ENCODE results near the gene PCED1B. TPM values are rescaled to one million over a fixed set of nuclear protein-coding genes. Genes with fewer than 3 reads are reported as not detected.
"Not testable (repeated sequence)": the region's sequence is repeated elsewhere in the genome, so short reads cannot be mapped to it uniquely, and the experiment has no call there.

PCED1B gene
- total RNA-seq, 1 experiment from 2014 or later, result 22.8 TPM

DNA sequence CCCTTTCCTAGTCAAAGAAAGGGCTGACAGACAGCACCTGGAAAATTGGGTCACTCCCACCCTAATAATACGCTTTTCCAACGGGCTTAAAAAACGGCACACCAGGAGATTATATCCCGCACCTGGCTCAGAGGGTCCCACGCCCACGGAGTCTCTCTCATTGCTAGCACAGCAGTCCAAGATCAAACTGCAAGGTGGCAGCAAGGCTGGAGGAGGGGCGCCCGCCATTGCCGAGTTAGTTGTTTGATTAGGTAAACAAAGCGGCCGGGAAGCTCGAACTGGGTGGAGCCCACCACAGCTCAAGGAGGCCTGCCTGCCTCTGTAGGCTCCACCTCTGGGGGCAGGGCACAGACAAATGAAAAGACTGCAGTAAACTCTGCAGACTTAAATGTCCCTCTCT lies 22.5 kb upstream of the PCED1B start:
- not testable (repeated sequence) for H3K27ac ChIP-seq (ENCODE audit: low read length); H3K27me3 ChIP-seq (ENCODE audit: low read length); H3K4me3 ChIP-seq (ENCODE audit: low read length); H3K4me1 ChIP-seq (ENCODE audit: low read length); H3K36me3 ChIP-seq (ENCODE audit: insufficient read depth, low read length); H2AFZ ChIP-seq (ENCODE audit: low read length); H3K9ac ChIP-seq (ENCODE audit: low read length); H3K79me2 ChIP-seq (ENCODE audit: low read length); H4K20me1 ChIP-seq (ENCODE audit: insufficient read depth, low read depth, low read length); DNase-seq; H3K4me2 ChIP-seq (ENCODE audit: low read depth, low read length, poor library complexity, severe bottlenecking); H3K9me3 ChIP-seq (ENCODE audit: low read length); H3K9me2 ChIP-seq (replicated peaks; ENCODE audit: insufficient read depth, low read length)

GRCh38 chr12:47058640-47059039 lies 20.8 kb upstream of the PCED1B start:
- H3K9me2 ChIP-seq (replicated peaks; ENCODE audit: insufficient read depth, low read length); H3K9ac ChIP-seq (ENCODE audit: low read length); H3K4me1 ChIP-seq (ENCODE audit: low read length); H3K4me3 ChIP-seq (ENCODE audit: low read length); H3K9me3 ChIP-seq (ENCODE audit: low read length); H3K27ac ChIP-seq (ENCODE audit: low read length); DNase-seq; H4K20me1 ChIP-seq (ENCODE audit: insufficient read depth, low read depth, low read length); H2AFZ ChIP-seq (ENCODE audit: low read length); H3K36me3 ChIP-seq (ENCODE audit: insufficient read depth, low read length); H3K79me2 ChIP-seq (ENCODE audit: low read length); H3K4me2 ChIP-seq (ENCODE audit: low read depth, low read length, poor library complexity, severe bottlenecking); H3K27me3 ChIP-seq (ENCODE audit: low read length): not testable (repeated sequence)

DNA sequence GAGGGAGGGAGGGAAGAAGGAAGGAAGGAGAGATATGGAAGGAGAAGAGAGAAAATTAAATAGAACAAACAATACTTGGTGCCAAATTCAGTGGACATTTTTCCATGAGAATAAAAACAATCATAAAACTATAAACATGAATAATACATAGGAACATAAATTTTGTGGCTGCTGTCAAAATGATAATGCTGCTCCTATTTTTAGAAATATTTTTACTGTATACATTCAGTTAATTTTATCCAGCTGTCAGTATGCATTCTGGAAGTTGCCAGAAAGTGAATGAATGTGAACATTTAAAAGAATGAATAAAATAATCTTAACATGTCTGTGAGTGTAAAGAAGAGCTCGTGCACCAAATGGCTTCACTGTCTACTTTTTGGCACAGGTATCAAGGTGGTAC lies 13.9 kb upstream of the PCED1B start:
- no peaks in the 10 kb centered on the region for H3K4me1 ChIP-seq (ENCODE audit: low read length)
- no peaks in the 10 kb centered on the region for H3K36me3 ChIP-seq (ENCODE audit: insufficient read depth, low read length)
- no peaks in the 10 kb centered on the region for H4K20me1 ChIP-seq (ENCODE audit: insufficient read depth, low read depth, low read length)
- H3K4me3 ChIP-seq (ENCODE audit: low read length), result no peak overlapping the region
- H3K9me2 ChIP-seq (replicated peaks; ENCODE audit: insufficient read depth, low read length), result no peaks in the 10 kb centered on the region
- no peak overlapping the region for H3K4me2 ChIP-seq (ENCODE audit: low read depth, low read length, poor library complexity, severe bottlenecking)
- H3K9me3 ChIP-seq (ENCODE audit: low read length), result no peaks in the 10 kb centered on the region
- no peaks in the 10 kb centered on the region for H3K27me3 ChIP-seq (ENCODE audit: low read length)
- no peak overlapping the region for H2AFZ ChIP-seq (ENCODE audit: low read length)
- no peak for DNase-seq
- no peak overlapping the region for H3K9ac ChIP-seq (ENCODE audit: low read length)
- no peaks in the 10 kb centered on the region for H3K79me2 ChIP-seq (ENCODE audit: low read length)
- no peak overlapping the region for H3K27ac ChIP-seq (ENCODE audit: low read length)

DNA sequence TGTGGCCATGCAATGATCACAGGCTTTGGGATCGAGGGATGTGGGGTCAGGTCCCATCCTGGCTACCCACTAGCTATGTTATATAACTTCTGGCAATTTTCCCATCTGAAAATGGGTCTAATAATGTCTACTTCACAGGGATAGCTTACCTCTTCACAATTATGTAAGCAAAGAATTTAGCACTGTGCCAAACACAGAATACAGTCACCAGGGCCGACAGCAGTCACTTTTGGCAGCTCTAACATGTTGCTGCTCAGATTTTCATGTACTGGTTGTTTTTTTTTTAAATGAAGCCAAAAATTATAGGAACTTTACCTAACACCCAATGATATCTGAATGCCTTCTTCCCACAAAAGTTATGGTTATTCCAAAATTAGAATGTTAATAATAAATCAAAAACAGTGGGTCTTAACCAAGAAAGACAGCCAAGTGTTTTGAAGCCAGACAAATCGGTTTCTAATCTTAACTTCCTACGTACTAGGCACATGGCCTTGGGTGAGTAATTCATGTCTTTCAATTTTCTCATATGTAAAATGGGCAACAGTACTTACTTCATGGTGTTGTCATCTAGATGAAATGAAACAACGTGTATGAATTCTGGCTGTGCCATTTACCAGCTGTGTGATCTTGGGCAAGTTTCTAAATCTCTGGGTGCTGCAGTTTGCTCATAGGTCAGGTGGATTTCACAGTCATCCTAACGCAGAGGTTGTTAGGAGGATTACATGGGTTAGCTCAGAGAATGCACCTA lies 13.0 kb upstream of the PCED1B start:
- H3K27me3 ChIP-seq (ENCODE audit: low read length), result no peaks in the 10 kb centered on the region
- no peak for DNase-seq
- H3K4me1 ChIP-seq (ENCODE audit: low read length), result no peaks in the 10 kb centered on the region
- no peak overlapping the region for H3K9ac ChIP-seq (ENCODE audit: low read length)
- no peaks in the 10 kb centered on the region for H3K79me2 ChIP-seq (ENCODE audit: low read length)
- H3K4me2 ChIP-seq (ENCODE audit: low read depth, low read length, poor library complexity, severe bottlenecking), result no peak overlapping the region
- no peaks in the 10 kb centered on the region for H4K20me1 ChIP-seq (ENCODE audit: insufficient read depth, low read depth, low read length)
- H3K36me3 ChIP-seq (ENCODE audit: insufficient read depth, low read length), result no peaks in the 10 kb centered on the region
- no peaks in the 10 kb centered on the region for H3K9me2 ChIP-seq (replicated peaks; ENCODE audit: insufficient read depth, low read length)
- no peak overlapping the region for H3K27ac ChIP-seq (ENCODE audit: low read length)
- H3K4me3 ChIP-seq (ENCODE audit: low read length), result no peak overlapping the region
- H3K9me3 ChIP-seq (ENCODE audit: low read length), result no peaks in the 10 kb centered on the region
- H2AFZ ChIP-seq (ENCODE audit: low read length), result no peak overlapping the region

GRCh38 chr12:47067176-47067575 lies 12.2 kb upstream of the PCED1B start:
- H3K9me2 ChIP-seq (replicated peaks; ENCODE audit: insufficient read depth, low read length), result no peaks in the 10 kb centered on the region
- H3K27me3 ChIP-seq (ENCODE audit: low read length), result no peaks in the 10 kb centered on the region
- no peak overlapping the region for H2AFZ ChIP-seq (ENCODE audit: low read length)
- DNase-seq, result no peak
- no peaks in the 10 kb centered on the region for H3K9me3 ChIP-seq (ENCODE audit: low read length)
- no peaks in the 10 kb centered on the region for H4K20me1 ChIP-seq (ENCODE audit: insufficient read depth, low read depth, low read length)
- H3K9ac ChIP-seq (ENCODE audit: low read length), result no peak overlapping the region
- H3K27ac ChIP-seq (ENCODE audit: low read length), result no peak overlapping the region
- no peaks in the 10 kb centered on the region for H3K79me2 ChIP-seq (ENCODE audit: low read length)
- H3K4me2 ChIP-seq (ENCODE audit: low read depth, low read length, poor library complexity, severe bottlenecking), result no peak overlapping the region
- H3K4me1 ChIP-seq (ENCODE audit: low read length), result no peaks in the 10 kb centered on the region
- no peaks in the 10 kb centered on the region for H3K36me3 ChIP-seq (ENCODE audit: insufficient read depth, low read length)
- no peak overlapping the region for H3K4me3 ChIP-seq (ENCODE audit: low read length)

- no peak overlapping the region for H3K4me3 ChIP-seq (ENCODE audit: low read length)
- no peaks in the 10 kb centered on the region for H3K79me2 ChIP-seq (ENCODE audit: low read length)
- no peak overlapping the region for H3K9ac ChIP-seq (ENCODE audit: low read length)
- H4K20me1 ChIP-seq (ENCODE audit: insufficient read depth, low read depth, low read length), result no peaks in the 10 kb centered on the region
- H3K4me1 ChIP-seq (ENCODE audit: low read length), result no peaks in the 10 kb centered on the region
- H3K36me3 ChIP-seq (ENCODE audit: insufficient read depth, low read length), result no peaks in the 10 kb centered on the region
- H3K4me2 ChIP-seq (ENCODE audit: low read depth, low read length, poor library complexity, severe bottlenecking), result no peak overlapping the region
- no peaks in the 10 kb centered on the region for H3K9me3 ChIP-seq (ENCODE audit: low read length)
- H3K27me3 ChIP-seq (ENCODE audit: low read length), result no peaks in the 10 kb centered on the region
- no peaks in the 10 kb centered on the region for H3K9me2 ChIP-seq (replicated peaks; ENCODE audit: insufficient read depth, low read length)
- H2AFZ ChIP-seq (ENCODE audit: low read length), result no peak overlapping the region
- no peak for DNase-seq
- H3K27ac ChIP-seq (ENCODE audit: low read length), result no peak overlapping the region
Observed at GRCh38 chr12:47067771-47068431, 11.5 kb upstream of the PCED1B start.

GRCh38 chr12:47068539-47068938 lies 10.9 kb upstream of the PCED1B start:
- H3K4me3 ChIP-seq (ENCODE audit: low read length), result no peak overlapping the region
- no peaks in the 10 kb centered on the region for H3K36me3 ChIP-seq (ENCODE audit: insufficient read depth, low read length)
- no peak for DNase-seq
- H3K9me3 ChIP-seq (ENCODE audit: low read length), result no peaks in the 10 kb centered on the region
- no peak overlapping the region for H3K4me2 ChIP-seq (ENCODE audit: low read depth, low read length, poor library complexity, severe bottlenecking)
- no peaks in the 10 kb centered on the region for H4K20me1 ChIP-seq (ENCODE audit: insufficient read depth, low read depth, low read length)
- H3K4me1 ChIP-seq (ENCODE audit: low read length), result no peaks in the 10 kb centered on the region
- H2AFZ ChIP-seq (ENCODE audit: low read length), result no peak overlapping the region
- no peak overlapping the region for H3K9ac ChIP-seq (ENCODE audit: low read length)
- H3K9me2 ChIP-seq (replicated peaks; ENCODE audit: insufficient read depth, low read length), result no peaks in the 10 kb centered on the region
- no peaks in the 10 kb centered on the region for H3K27me3 ChIP-seq (ENCODE audit: low read length)
- no peaks in the 10 kb centered on the region for H3K79me2 ChIP-seq (ENCODE audit: low read length)
- no peak overlapping the region for H3K27ac ChIP-seq (ENCODE audit: low read length)

GRCh38 chr12:47070310-47070709 lies 9.1 kb upstream of the PCED1B start:
- Histone ChIP-seq H3K36me3 (ENCODE audit: insufficient read depth, low read length) (no peaks in the 10 kb centered on the region), H3K4me1 (ENCODE audit: low read length) (no peaks in the 10 kb centered on the region), H3K9me3 (ENCODE audit: low read length) (no peaks in the 10 kb centered on the region), H3K27ac (ENCODE audit: low read length) (no peak overlapping the region), H3K4me2 (ENCODE audit: low read depth, low read length, poor library complexity, severe bottlenecking) (no peak overlapping the region), H3K79me2 (ENCODE audit: low read length) (no peaks in the 10 kb centered on the region), H2AFZ (ENCODE audit: low read length) (no peak overlapping the region), H3K4me3 (ENCODE audit: low read length) (no peak overlapping the region), H3K27me3 (ENCODE audit: low read length) (no peaks in the 10 kb centered on the region), H3K9me2 (replicated peaks; ENCODE audit: insufficient read depth, low read length) (no peaks in the 10 kb centered on the region), H3K9ac (ENCODE audit: low read length) (no peak overlapping the region), H4K20me1 (ENCODE audit: insufficient read depth, low read depth, low read length) (no peaks in the 10 kb centered on the region)
- DNase-seq, result no peak
